Lower leg skin (tissue), 3 donors: ENCODE data around the gene MTMR12.

Experiments used
- CTCF ChIP-seq, 3 donors: fragments of 450-650 bp; IDR thresholded peaks; one replicate each; pipeline ENCODE4 v1.5.1; 2016; ENCODE audit warnings: antibody characterized with exemption in 3 of 3, mild to moderate bottlenecking in 3 of 3, moderate library complexity in 2 of 3
- POLR2A ChIP-seq, 2 donors: fragments of 450-650 bp; IDR thresholded peaks; one replicate each; pipeline ENCODE4 v1.6.1; 2016 to 2017; ENCODE audit warnings: antibody characterized with exemption in 2 of 2, mild to moderate bottlenecking in 1 of 2, moderate library complexity in 1 of 2

GRCh38 chr5:32283061-32283460, 29.7 kb downstream of the MTMR12 start:
- TF ChIP-seq CTCF (IDR thresholded peaks at IDR 0.05): no peak
- TF ChIP-seq POLR2A (IDR thresholded peaks at IDR 0.05): no peak
